Osteoblast (primary cell): Measurements from ENCODE around the gene DNAJA3. TPM values are rescaled to one million over a fixed set of nuclear protein-coding genes. Genes with fewer than 3 reads are reported as not detected.

Experiments used
- DNase-seq: peaks from one replicate; pipeline ENCODE4 v3.0.0; 2011; ENCODE audit warnings: low spot score, mixed read lengths; ENCODE audit not compliant: insufficient read length; ENCODE audit errors: missing footprints
- H2AFZ ChIP-seq: 2 replicates; pipeline ENCODE4 v1.6.0; 2011; ENCODE audit warnings: mild to moderate bottlenecking, low read length
- H3K27ac ChIP-seq: 2 replicates; pipeline ENCODE4 v1.5.1; 2011; ENCODE audit warnings: mild to moderate bottlenecking, low read depth, low read length, moderate library complexity
- H3K27me3 ChIP-seq: 2 replicates; pipeline ENCODE4 v1.6.0; 2012; ENCODE audit warnings: mild to moderate bottlenecking, control low read depth, inconsistent platforms, low read length, moderate library complexity; ENCODE audit not compliant: insufficient read depth
- H3K36me3 ChIP-seq: 2 replicates; pipeline ENCODE4 v1.5.1; 2011; ENCODE audit warnings: mild to moderate bottlenecking, low read length, control low read depth, moderate library complexity; ENCODE audit not compliant: insufficient read depth
- H3K4me1 ChIP-seq: 2 replicates; pipeline ENCODE4 v1.5.1; 2011; ENCODE audit warnings: mild to moderate bottlenecking, low read length, control low read depth, moderate library complexity; ENCODE audit not compliant: insufficient read depth
- H3K4me2 ChIP-seq: 2 replicates; pipeline ENCODE4 v1.6.0; 2011; ENCODE audit warnings: mild to moderate bottlenecking, low read length; ENCODE audit not compliant: insufficient read depth
- H3K4me3 ChIP-seq: fragments of 200-600 bp; sonication (generic); 3 replicates; pipeline ENCODE4 v1.5.1; 2012; ENCODE audit warnings: mild to moderate bottlenecking, low read length, inconsistent platforms; ENCODE audit not compliant: insufficient read depth
- H3K79me2 ChIP-seq: 2 replicates; pipeline ENCODE4 v1.6.0; 2012; ENCODE audit warnings: mild to moderate bottlenecking, low read length, control low read depth, inconsistent platforms; ENCODE audit not compliant: insufficient read depth
- H3K9me3 ChIP-seq: 2 replicates; pipeline ENCODE4 v1.5.1; 2011; ENCODE audit warnings: low read depth, low read length, control low read depth
- H4K20me1 ChIP-seq: 2 replicates; pipeline ENCODE4 v1.6.0; 2012; ENCODE audit warnings: mild to moderate bottlenecking, low read length, control low read depth; ENCODE audit not compliant: insufficient read depth
- CTCF ChIP-seq: IDR thresholded peaks from 2 replicates; pipeline ENCODE4 v1.5.1; 2011; ENCODE audit warnings: mild to moderate bottlenecking, low read depth, low read length, moderate library complexity; ENCODE audit errors: extremely low read depth
- small RNA-seq: library from RNA; depleted of rRNA; stranded (forward); fragments of <200 nt; gene quantifications from one replicate; pipeline ENCODE3, GENCODE V24; 2012
- total RNA-seq: library from RNA; depleted of rRNA; stranded (reverse); fragments of >200 nt; gene quantifications from 2 replicates; pipeline ENCODE4 v1.2.3, GENCODE V29; 2012

Gene DNAJA3
- total RNA-seq, 1 donor: 30.0 TPM

DNA sequence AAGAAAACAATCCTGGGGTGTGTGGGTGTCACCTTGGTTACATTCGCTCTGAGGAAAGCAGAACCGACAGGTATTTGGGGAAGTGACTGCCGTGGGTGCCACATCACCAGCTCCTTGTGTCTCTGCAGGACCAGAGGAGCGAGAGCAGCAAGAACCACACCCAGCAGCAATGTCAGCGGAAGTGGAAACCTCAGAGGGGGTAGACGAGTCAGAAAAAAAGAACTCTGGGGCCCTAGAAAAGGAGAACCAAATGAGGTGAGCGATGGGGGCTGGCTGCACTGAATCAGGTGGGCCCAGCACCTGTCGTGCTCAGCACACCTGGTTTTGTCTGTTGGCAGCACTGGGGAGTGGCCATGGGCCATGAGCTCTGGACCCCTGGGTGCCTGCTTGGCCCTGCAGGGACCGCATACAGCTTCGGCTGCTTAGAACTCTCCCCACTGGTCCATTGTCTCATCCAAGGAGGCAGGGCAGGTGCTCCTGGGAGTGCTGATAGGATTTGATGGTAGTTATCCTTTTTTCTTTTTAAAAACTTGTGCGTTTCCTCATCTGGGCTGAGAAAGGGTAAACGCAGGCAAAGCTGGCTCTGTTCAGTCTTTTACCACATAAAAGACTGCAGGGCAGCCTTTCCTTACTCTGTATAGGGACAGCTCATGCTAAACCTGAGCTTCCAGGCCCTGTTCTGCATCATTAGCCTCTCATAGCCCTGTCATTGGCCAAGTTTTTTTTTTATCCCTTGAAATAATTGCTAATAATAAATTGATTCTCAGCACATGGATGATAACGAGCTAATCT lies 79.9 kb downstream of the DNAJA3 start:
- H2AFZ ChIP-seq: no peak overlapping the region
- no peak overlapping the region for H3K4me2 ChIP-seq
- H3K27ac ChIP-seq: no peak overlapping the region
- H3K4me3 ChIP-seq: no peak overlapping the region
- no peak for TF ChIP-seq CTCF
- H3K36me3 ChIP-seq: peaks cover 43% of the 10 kb centered on the region
- peaks cover 15% of the 10 kb centered on the region for H3K4me1 ChIP-seq
- DNase-seq: no peak
- H3K9me3 ChIP-seq: no peaks in the 10 kb centered on the region
- peaks cover 38% of the 10 kb centered on the region for H3K79me2 ChIP-seq
- H4K20me1 ChIP-seq: peaks cover 46% of the 10 kb centered on the region
- H3K27me3 ChIP-seq: no peaks in the 10 kb centered on the region

Small RNAs within 50 kb of the gene (small RNA-seq; reads per million reads assigned to genes)
- not detected for gene AC012676.2

Other genes with a start within 250 kb of the DNAJA3 start
- not detected in 2 replicates for gene SRL, start 183.8 kb upstream of the DNAJA3 start, total RNA-seq
- gene TFAP4, start 152.8 kb upstream of the DNAJA3 start, total RNA-seq: 6.5 and 9.1 TPM in 2 replicates
- gene GLIS2, start 109.8 kb upstream of the DNAJA3 start, total RNA-seq: 5.0 and 5.4 TPM in 2 replicates
- 17.4 and 18.6 TPM in 2 replicates for gene PAM16, start 74.5 kb upstream of the DNAJA3 start, total RNA-seq
- gene VASN, start 54.0 kb upstream of the DNAJA3 start, total RNA-seq: 202 and 217 TPM in 2 replicates
- 9.7 and 17.7 TPM in 2 replicates for gene CORO7, start 9.3 kb upstream of the DNAJA3 start, total RNA-seq
- 71.0 and 90.5 TPM in 2 replicates for gene NMRAL1, start 48.8 kb downstream of the DNAJA3 start, total RNA-seq
- 39.4 and 44.5 TPM in 2 replicates for gene HMOX2, start 50.5 kb downstream of the DNAJA3 start, total RNA-seq
- gene CDIP1, start 112.9 kb downstream of the DNAJA3 start, total RNA-seq: 10.5 and 13.6 TPM in 2 replicates
- under 0.01 TPM in 1 of 2 replicates, not detected in the other for gene C16orf96, start 130.5 kb downstream of the DNAJA3 start, total RNA-seq
- 6.2 and 9.4 TPM in 2 replicates for gene UBALD1, start 189.0 kb downstream of the DNAJA3 start, total RNA-seq
- gene MGRN1, start 199.0 kb downstream of the DNAJA3 start, total RNA-seq: 41.5 and 46.7 TPM in 2 replicates